GM18861 (cell line): ENCODE measurements around the gene LNPK.
A peak's percentile ranks its signal among the peaks of the same experiment; 100 is the strongest.
"Not testable (repeated sequence)": the region's sequence is repeated elsewhere in the genome, so short reads cannot be mapped to it uniquely, and the experiment has no call there.

Experiments used
- ATAC-seq: cut with Tn5 transposase; IDR thresholded peaks from one replicate; pipeline ENCODE4 v1.9.1; 2021; ENCODE audit not compliant: unreplicated experiment

LNPK gene

GRCh38 chr2:176001916-176002687 lies at the start of gene LNPK:
LNPK (minus strand) TSS chr2:176002267; CDS start chr2:175995584, 6,683 bp downstream.
- ATAC-seq, result peak; percentile 87

GRCh38 chr2:176039375-176039774 lies 37.3 kb upstream of the LNPK start:
- ATAC-seq, result no peak

GRCh38 chr2:176038694-176039093 lies 36.6 kb upstream of the LNPK start:
- ATAC-seq, result no peak

GRCh38 chr2:176035013-176035691 lies 33.1 kb upstream of the LNPK start:
- ATAC-seq, result no peak

- ATAC-seq, result no peak
Observed at GRCh38 chr2:176027806-176028205, 25.7 kb upstream of the LNPK start.

- ATAC-seq, result no peak
Observed at GRCh38 chr2:176025932-176026331, 23.9 kb upstream of the LNPK start.

GRCh38 chr2:176024083-176024482 lies 22.0 kb upstream of the LNPK start:
- ATAC-seq, result no peak

- no peak for ATAC-seq
Observed at GRCh38 chr2:176022048-176022447, 20.0 kb upstream of the LNPK start.

- ATAC-seq, result no peak
Observed at GRCh38 chr2:176020400-176020799, 18.3 kb upstream of the LNPK start.

- no peak for ATAC-seq
Observed at GRCh38 chr2:176018708-176019107, 16.6 kb upstream of the LNPK start.

GRCh38 chr2:176009445-176009844 lies 7.4 kb upstream of the LNPK start:
- ATAC-seq, result no peak

GRCh38 chr2:176004934-176005333 lies 2.9 kb upstream of the LNPK start:
- no peak for ATAC-seq

GRCh38 chr2:176003958-176004357 lies 1.9 kb upstream of the LNPK start:
- ATAC-seq, result no peak

GRCh38 chr2:176002688-176003210 lies 682 bp upstream of the LNPK start:
- ATAC-seq, result no peak

- ATAC-seq, result peak; percentile 35
Observed at GRCh38 chr2:176001281-176001915, 669 bp downstream of the LNPK start.

- ATAC-seq, result no peak
Observed at GRCh38 chr2:175999283-175999819, 2.7 kb downstream of the LNPK start.

- no peak for ATAC-seq
Observed at GRCh38 chr2:175990099-175990498, 12.0 kb downstream of the LNPK start.

GRCh38 chr2:175987126-175987525 lies 14.9 kb downstream of the LNPK start:
- ATAC-seq, result not testable (repeated sequence)

GRCh38 chr2:175984846-175985245 lies 17.2 kb downstream of the LNPK start:
- no peak for ATAC-seq

- ATAC-seq, result no peak
Observed at GRCh38 chr2:175981551-175981950, 20.5 kb downstream of the LNPK start.

- ATAC-seq, result no peak
Observed at GRCh38 chr2:175976391-175977157, 25.5 kb downstream of the LNPK start.
